Lower leg skin (tissue), 3 donors: ENCODE data around the gene RPS6KA4.

ENCODE experiments used
- CTCF ChIP-seq, 3 donors: fragments of 450-650 bp; IDR thresholded peaks; one replicate each; pipeline ENCODE4 v1.5.1; 2016; ENCODE audit warnings: antibody characterized with exemption in 3 of 3, mild to moderate bottlenecking in 3 of 3, moderate library complexity in 2 of 3
- POLR2A ChIP-seq, 2 donors: fragments of 450-650 bp; IDR thresholded peaks; one replicate each; pipeline ENCODE4 v1.6.1; 2016 to 2017; ENCODE audit warnings: antibody characterized with exemption in 2 of 2, mild to moderate bottlenecking in 1 of 2, moderate library complexity in 1 of 2

- TF ChIP-seq CTCF (IDR thresholded peaks at IDR 0.05) (no peak), POLR2A (IDR thresholded peaks at IDR 0.05) (no peak)
Measured at GRCh38 chr11:64382586-64382985, 23.6 kb downstream of the RPS6KA4 start.
